ENCODE results near the gene GLDC.

- TF ChIP-seq CTCF (conservative IDR thresholded peaks at IDR 0.05) (no peak), EZH2 (IDR thresholded peaks at IDR 0.05; ENCODE audit: low read depth) (no peak)
Observed at GRCh38 chr9:6619909-6620308, 25.6 kb downstream of the GLDC start.
